Thymus (tissue), 11 donors: ENCODE measurements around the gene OSBPL10. TPM values are rescaled to one million over a fixed set of nuclear protein-coding genes. Genes with fewer than 3 reads are reported as not detected.
A peak's percentile ranks its signal among the peaks of the same experiment; 100 is the strongest.

ENCODE experiments used
- DNase-seq, 9 donors: peaks; one replicate each; pipeline ENCODE4 v3.0.0-alpha.2; 2013; ENCODE audit warnings: low spot score in 9 of 9, low read depth in 6 of 9, missing footprints in 1 of 9
- H3K27ac ChIP-seq, 2 donors: one replicate each; pipeline ENCODE4 v1.5.1; 2013; ENCODE audit warnings: control low read depth in 1 of 2, low read depth in 1 of 2, low read length in 1 of 2, mild to moderate bottlenecking in 1 of 2, moderate library complexity in 1 of 2
- H3K27me3 ChIP-seq, 2 donors: one replicate each; pipeline ENCODE4 v1.5.1; 2013; ENCODE audit warnings: low read length in 1 of 2; ENCODE audit not compliant: control insufficient read depth in 2 of 2, insufficient read depth in 1 of 2
- H3K36me3 ChIP-seq, 2 donors: one replicate each; pipeline ENCODE4 v1.5.1; 2013; ENCODE audit warnings: low read length in 1 of 2, mild to moderate bottlenecking in 1 of 2, moderate library complexity in 1 of 2; ENCODE audit not compliant: control insufficient read depth in 2 of 2, insufficient read depth in 2 of 2
- H3K4me1 ChIP-seq, 2 donors: one replicate each; pipeline ENCODE4 v1.5.1; 2013; ENCODE audit warnings: low read length in 2 of 2; ENCODE audit not compliant: control insufficient read depth in 2 of 2, insufficient read depth in 2 of 2
- H3K4me3 ChIP-seq, 2 donors: one replicate each; pipeline ENCODE4 v1.5.1; 2013; ENCODE audit warnings: low read length in 2 of 2, control low read depth in 1 of 2, mild to moderate bottlenecking in 1 of 2
- H3K9me3 ChIP-seq, 2 donors: one replicate each; pipeline ENCODE4 v1.5.1; 2013; ENCODE audit warnings: low read length in 1 of 2, mild to moderate bottlenecking in 1 of 2; ENCODE audit not compliant: control insufficient read depth in 2 of 2, insufficient read depth in 1 of 2
- WGBS: extraction: QIAGEN DNeasy Blood & Tissue Kit; methylation state at CpG from one replicate; pipeline ENCODE4 v1.1.7; 2013; 5-methylcytosine and 5-hydroxymethylcytosine counted together
- polyA plus RNA-seq: library from polyadenylated mRNA; stranded (reverse); fragments of 200-250 nt; gene quantifications from one replicate; pipeline ENCODE4 v1.2.3, GENCODE V29; 2013
- total RNA-seq: library from RNA; stranded (reverse); fragments of 120-200 nt; gene quantifications from one replicate; pipeline ENCODE4 v1.2.4, GENCODE V29; 2013
- donor health status: healthy.

The OSBPL10 gene
- total and polyA plus RNA-seq, 2 donors = 1.4 to 2.1 TPM

GRCh38 chr3:31918179-31919150 lies 62.6 kb downstream of the OSBPL10 start:
- H3K9me3 ChIP-seq = peaks cover 0 to 3% of the 10 kb centered on the region in 2 donors
- H3K36me3 ChIP-seq = no peaks in the 10 kb centered on the region
- H3K27ac ChIP-seq = no peak overlapping the region
- H3K4me1 ChIP-seq = peaks cover 0 to 13% of the 10 kb centered on the region in 2 donors
- 91% methylated on average over 5 of the region's 5 CpGs for WGBS
- no peak overlapping the region for H3K4me3 ChIP-seq
- peak in 1 of 9 donors; percentile 37 for DNase-seq
- H3K27me3 ChIP-seq = no peaks in the 10 kb centered on the region

- peak in 1 of 9 donors; percentile 24 for DNase-seq
- Histone ChIP-seq H3K4me1 (peaks cover 0 to 13% of the 10 kb centered on the region in 2 donors), H3K4me3 (no peak overlapping the region), H3K9me3 (peaks cover 0 to 3% of the 10 kb centered on the region in 2 donors), H3K27ac (peak overlapping the region in 1 of 2 donors; percentile 7), H3K36me3 (no peaks in the 10 kb centered on the region), H3K27me3 (no peaks in the 10 kb centered on the region)
- 84% methylated on average over 3 of the region's 3 CpGs for WGBS
Observed at GRCh38 chr3:31917303-31918005, 63.6 kb downstream of the OSBPL10 start.

DNA sequence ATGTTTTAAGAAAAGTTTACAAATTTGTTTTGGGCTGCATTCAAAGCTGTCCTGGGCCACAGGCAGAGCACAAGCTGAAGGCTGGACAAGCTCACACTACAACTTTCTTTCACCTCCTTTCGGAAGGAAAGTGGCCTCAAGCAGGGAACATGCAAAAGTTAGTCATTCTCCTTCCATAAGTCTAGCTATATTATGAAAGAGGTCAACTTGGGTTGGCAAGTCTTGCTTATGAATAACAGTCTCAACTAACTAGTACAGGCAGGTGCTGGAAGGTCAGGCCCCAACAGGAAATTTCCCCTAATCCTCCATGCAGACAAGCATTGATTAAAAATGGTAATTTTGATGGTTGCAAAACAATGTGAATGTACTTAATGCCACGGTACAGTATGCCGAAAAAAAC lies 69.4 kb downstream of the OSBPL10 start:
- over 99% methylated on average over 3 of the region's 3 CpGs for WGBS
- Histone ChIP-seq H3K4me1 (no peaks in the 10 kb centered on the region), H3K27ac (no peak overlapping the region), H3K27me3 (no peaks in the 10 kb centered on the region), H3K4me3 (no peak overlapping the region), H3K36me3 (no peaks in the 10 kb centered on the region), H3K9me3 (no peaks in the 10 kb centered on the region)
- DNase-seq = no peak

- H3K4me3 ChIP-seq = no peak overlapping the region
- 98% methylated on average over 3 of the region's 3 CpGs for WGBS
- no peak overlapping the region for H3K27ac ChIP-seq
- no peaks in the 10 kb centered on the region for H3K27me3 ChIP-seq
- no peak for DNase-seq
- H3K36me3 ChIP-seq = no peaks in the 10 kb centered on the region
- no peaks in the 10 kb centered on the region for H3K9me3 ChIP-seq
- H3K4me1 ChIP-seq = no peaks in the 10 kb centered on the region
Observed at GRCh38 chr3:31911124-31911523, 69.9 kb downstream of the OSBPL10 start.

GRCh38 chr3:31909455-31909854 lies 71.6 kb downstream of the OSBPL10 start:
- H3K27me3 ChIP-seq = no peaks in the 10 kb centered on the region
- H3K9me3 ChIP-seq = no peaks in the 10 kb centered on the region
- H3K4me1 ChIP-seq = peaks cover 0 to 3% of the 10 kb centered on the region in 2 donors
- DNase-seq = no peak
- H3K4me3 ChIP-seq = no peak overlapping the region
- no peak overlapping the region for H3K27ac ChIP-seq
- WGBS = 94% methylated on average over 7 of the region's 7 CpGs
- H3K36me3 ChIP-seq = no peaks in the 10 kb centered on the region

GRCh38 chr3:31908391-31909097 lies 72.5 kb downstream of the OSBPL10 start:
- H3K27ac ChIP-seq = no peak overlapping the region
- H3K27me3 ChIP-seq = no peaks in the 10 kb centered on the region
- H3K36me3 ChIP-seq = no peaks in the 10 kb centered on the region
- 91% methylated on average over 5 of the region's 5 CpGs for WGBS
- H3K4me1 ChIP-seq = peaks cover 0 to 11% of the 10 kb centered on the region in 2 donors
- H3K9me3 ChIP-seq = no peaks in the 10 kb centered on the region
- H3K4me3 ChIP-seq = no peak overlapping the region
- DNase-seq = no peak

GRCh38 chr3:31906182-31906581 lies 74.9 kb downstream of the OSBPL10 start:
- Histone ChIP-seq H3K27me3 (no peaks in the 10 kb centered on the region), H3K9me3 (no peaks in the 10 kb centered on the region), H3K4me1 (peaks cover 0 to 11% of the 10 kb centered on the region in 2 donors), H3K4me3 (no peak overlapping the region), H3K36me3 (no peaks in the 10 kb centered on the region), H3K27ac (no peak overlapping the region)
- WGBS = 100% methylated on average over 1 of the region's 1 CpG
- no peak for DNase-seq

DNA sequence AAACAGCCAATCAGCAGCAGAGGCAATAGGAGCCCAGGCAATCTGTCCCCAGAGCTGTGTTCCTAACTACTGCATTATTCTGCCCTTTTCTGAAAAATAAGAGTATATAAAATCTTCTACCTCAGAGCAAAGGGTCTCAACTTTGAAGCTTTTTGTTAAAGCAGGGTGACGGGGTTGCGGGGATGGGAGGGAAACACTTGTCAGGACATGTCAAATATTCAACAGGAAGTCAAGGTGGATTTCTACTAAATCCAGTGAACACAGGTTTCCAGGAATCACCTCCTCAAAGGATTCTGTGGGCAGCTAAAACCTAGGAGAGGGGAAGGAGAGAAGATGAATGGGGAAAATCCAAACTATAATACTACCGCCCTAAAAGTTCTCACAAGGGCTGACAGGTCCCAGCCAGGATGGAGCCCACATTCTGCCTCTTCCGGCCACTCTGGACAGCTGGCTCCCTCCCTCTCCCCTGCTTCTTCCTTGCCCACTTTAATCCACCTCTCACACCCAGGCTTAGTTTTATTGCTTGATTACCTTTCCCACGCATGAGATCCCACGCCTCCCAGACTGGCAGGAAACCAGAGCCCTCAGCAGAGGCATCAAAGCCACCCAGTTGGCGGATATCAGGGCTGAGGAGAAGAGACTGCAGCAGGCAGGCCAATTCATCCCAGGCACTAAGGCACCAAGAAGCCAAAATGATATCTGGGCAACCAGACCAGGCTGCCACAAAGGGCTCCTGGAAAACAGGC lies 77.2 kb downstream of the OSBPL10 start:
- H3K4me3 ChIP-seq = no peak overlapping the region
- WGBS = 55% methylated on average over 7 of the region's 7 CpGs
- no peaks in the 10 kb centered on the region for H3K27me3 ChIP-seq
- DNase-seq = peak in 3 of 9 donors; percentile 11 to 47 (median 24)
- H3K9me3 ChIP-seq = no peaks in the 10 kb centered on the region
- no peaks in the 10 kb centered on the region for H3K36me3 ChIP-seq
- H3K27ac ChIP-seq = no peak overlapping the region
- peaks cover 0 to 11% of the 10 kb centered on the region in 2 donors for H3K4me1 ChIP-seq
